Mesenchymal stem cell (in vitro differentiated cells and primary cell): ENCODE results near the gene IFT27.

Experiments used
- DNase-seq: peaks from one replicate; pipeline ENCODE4 v3.0.0-alpha.2; 2013
- H2AFZ ChIP-seq: one replicate; pipeline ENCODE4 v1.6.1; 2013; ENCODE audit warnings: low read depth, mild to moderate bottlenecking, control low read depth, inconsistent platforms, low read length, moderate library complexity
- H2AK5ac ChIP-seq: 2 replicates; pipeline ENCODE4 v1.6.1; 2013; ENCODE audit warnings: low read length, moderate library complexity, mild to moderate bottlenecking, inconsistent platforms; ENCODE audit not compliant: severe bottlenecking
- H2BK120ac ChIP-seq: one replicate; pipeline ENCODE4 v1.6.1; 2013; ENCODE audit warnings: low read depth, mild to moderate bottlenecking, inconsistent platforms, low read length, moderate library complexity
- H2BK12ac ChIP-seq, 2 experiments: one replicate each; pipeline ENCODE4 v1.6.1; 2013; ENCODE audit warnings: inconsistent platforms in 2 of 2, low read length in 2 of 2, mild to moderate bottlenecking in 2 of 2, moderate library complexity in 2 of 2, control low read depth in 1 of 2
- H2BK15ac ChIP-seq: one replicate; pipeline ENCODE4 v1.6.1; 2013; ENCODE audit warnings: mild to moderate bottlenecking, low read depth, inconsistent platforms; ENCODE audit not compliant: poor library complexity, severe bottlenecking
- H2BK5ac ChIP-seq: 2 replicates; pipeline ENCODE4 v1.6.1; 2013; ENCODE audit warnings: low read depth, mild to moderate bottlenecking, low read length, control low read depth, inconsistent platforms; ENCODE audit not compliant: poor library complexity, severe bottlenecking
- H3K14ac ChIP-seq, 2 experiments: one replicate each; pipeline ENCODE4 v1.6.1; 2013; ENCODE audit warnings: inconsistent platforms in 2 of 2, low read length in 2 of 2, control low read depth in 1 of 2, mild to moderate bottlenecking in 1 of 2, moderate library complexity in 1 of 2
- H3K18ac ChIP-seq, 2 experiments: one replicate each; pipeline ENCODE4 v1.6.1; 2013; ENCODE audit warnings: inconsistent platforms in 2 of 2, low read length in 2 of 2, control low read depth in 1 of 2, low read depth in 1 of 2, mild to moderate bottlenecking in 1 of 2
- H3K23ac ChIP-seq, 2 experiments: one replicate each; pipeline ENCODE4 v1.6.1; 2013; ENCODE audit warnings: inconsistent platforms in 2 of 2, low read length in 2 of 2, mild to moderate bottlenecking in 2 of 2, moderate library complexity in 2 of 2, control low read depth in 1 of 2
- H3K27ac ChIP-seq: 2 replicates; pipeline ENCODE4 v1.5.1; 2013; ENCODE audit warnings: mild to moderate bottlenecking, moderate library complexity, low read length, control low read depth, inconsistent platforms; ENCODE audit not compliant: poor library complexity, severe bottlenecking
- H3K27me3 ChIP-seq, 2 experiments: 2 replicates each; pipeline versions ENCODE4 v1.6.1 to v1.7.0; 2013; ENCODE audit warnings: low read length in 2 of 2, mild to moderate bottlenecking in 2 of 2, moderate library complexity in 2 of 2, control low read depth in 1 of 2, inconsistent platforms in 1 of 2; ENCODE audit not compliant: control insufficient read depth in 1 of 2, insufficient read depth in 1 of 2
- H3K36me3 ChIP-seq, 2 experiments: 2 replicates each; pipeline versions ENCODE4 v1.6.1 to v1.7.0; 2013; ENCODE audit warnings: low read length in 2 of 2, control low read depth in 1 of 2, inconsistent platforms in 1 of 2, low read depth in 1 of 2, mild to moderate bottlenecking in 1 of 2; ENCODE audit not compliant: insufficient read depth in 2 of 2, control insufficient read depth in 1 of 2
- H3K4ac ChIP-seq, 2 experiments: one replicate each; pipeline ENCODE4 v1.6.1; 2013; ENCODE audit warnings: inconsistent platforms in 2 of 2, low read length in 2 of 2, mild to moderate bottlenecking in 2 of 2, moderate library complexity in 2 of 2, control low read depth in 1 of 2, low read depth in 1 of 2
- H3K4me1 ChIP-seq: 2 replicates; pipeline ENCODE4 v1.6.1; 2013; ENCODE audit warnings: low read depth, low read length, control low read depth; ENCODE audit not compliant: control insufficient read depth, insufficient read depth
- H3K4me2 ChIP-seq: 2 replicates; pipeline ENCODE4 v1.6.1; 2013; ENCODE audit warnings: low read length, mild to moderate bottlenecking, inconsistent platforms; ENCODE audit not compliant: poor library complexity, severe bottlenecking
- H3K4me3 ChIP-seq, 2 experiments: 2 replicates each; pipeline versions ENCODE4 v1.5.1 to v1.7.0; 2013; ENCODE audit warnings: low read length in 2 of 2, mild to moderate bottlenecking in 2 of 2, control low read depth in 1 of 2, low read depth in 1 of 2; ENCODE audit not compliant: insufficient read depth in 1 of 2
- H3K79me1 ChIP-seq: replicated peaks from 2 replicates; pipeline ENCODE4 v1.6.1; 2013; ENCODE audit warnings: mild to moderate bottlenecking, control low read depth, low read length, inconsistent platforms; ENCODE audit not compliant: poor library complexity, severe bottlenecking
- H3K9ac ChIP-seq: 2 replicates; pipeline ENCODE4 v1.7.0; 2013; ENCODE audit warnings: mild to moderate bottlenecking, low read length, moderate library complexity
- H3K9me3 ChIP-seq: 2 replicates; pipeline ENCODE4 v1.7.0; 2013; ENCODE audit warnings: mild to moderate bottlenecking, low read length; ENCODE audit not compliant: control insufficient read depth
- H4K8ac ChIP-seq: one replicate; pipeline ENCODE4 v1.6.1; 2013; ENCODE audit warnings: inconsistent platforms, mild to moderate bottlenecking, low read length, moderate library complexity
- H4K91ac ChIP-seq: one replicate; pipeline ENCODE4 v1.6.1; 2013; ENCODE audit warnings: mild to moderate bottlenecking, low read length, inconsistent platforms
- WGBS: methylation state at CpG from one replicate; pipeline ENCODE4 v1.1.7; 2013; ENCODE audit warnings: mixed read lengths; 5-methylcytosine and 5-hydroxymethylcytosine counted together

The IFT27 gene

GRCh38 chr22:36760786-36761185 is 15.1 kb downstream of the IFT27 start:
- peaks cover 3% of the 10 kb centered on the region for H3K4me1 ChIP-seq
- H2BK120ac ChIP-seq = no peak overlapping the region
- no peak overlapping the region for H3K9ac ChIP-seq
- H3K4ac ChIP-seq = no peak overlapping the region
- no peak overlapping the region for H3K14ac ChIP-seq
- H3K27me3 ChIP-seq = peaks cover 6 to 10% of the 10 kb centered on the region in 2 experiments
- H3K23ac ChIP-seq = no peak overlapping the region
- no peak overlapping the region for H3K27ac ChIP-seq
- no peak overlapping the region for H4K8ac ChIP-seq
- no peak overlapping the region for H3K4me3 ChIP-seq
- no peak overlapping the region for H2BK12ac ChIP-seq
- no peak overlapping the region for H2BK15ac ChIP-seq
- no peaks in the 10 kb centered on the region for H3K9me3 ChIP-seq
- 91% methylated on average over 9 of the region's 11 CpGs for WGBS
- H4K91ac ChIP-seq = no peak overlapping the region
- H2AK5ac ChIP-seq = no peak overlapping the region
- no peak overlapping the region for H3K4me2 ChIP-seq
- peaks cover 30 to 36% of the 10 kb centered on the region in 2 experiments for H3K36me3 ChIP-seq
- no peak overlapping the region for H3K18ac ChIP-seq
- no peaks in the 10 kb centered on the region for H3K79me1 ChIP-seq
- H2BK5ac ChIP-seq = no peak overlapping the region
- DNase-seq = no peak
- no peak overlapping the region for H2AFZ ChIP-seq

DNA sequence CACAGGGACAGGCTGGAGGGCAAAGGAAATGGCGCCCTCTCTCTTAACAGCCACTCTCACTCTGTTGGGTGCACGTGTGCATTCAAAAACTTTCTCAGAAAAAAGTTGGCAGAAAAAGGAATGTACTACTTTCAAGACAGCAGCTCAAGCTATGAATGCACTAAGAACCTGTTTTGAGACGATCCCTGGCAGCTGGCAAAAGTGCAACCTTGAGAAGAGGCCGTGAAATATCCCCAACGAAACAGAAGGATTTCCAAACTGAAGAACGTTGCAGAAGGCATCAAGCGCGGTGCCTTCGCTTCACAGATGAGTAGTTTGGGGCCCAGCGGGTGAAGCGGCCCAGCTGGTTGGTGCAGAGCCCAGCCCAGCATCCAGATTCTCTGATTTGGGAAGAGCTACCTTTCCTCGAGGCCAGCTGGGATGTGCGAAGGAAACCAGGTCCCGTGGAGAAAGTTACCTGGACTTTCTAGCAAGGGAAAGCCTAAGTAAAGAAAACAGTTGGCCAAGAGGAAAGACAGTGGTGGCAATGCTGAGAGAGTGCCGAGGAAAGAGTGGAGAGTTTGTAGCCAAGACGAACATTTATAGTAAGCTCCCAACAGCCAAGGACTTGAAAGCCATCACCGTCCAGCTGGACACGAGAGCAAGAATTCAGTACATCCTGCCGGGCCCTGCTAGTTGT is 16.3 kb downstream of the IFT27 start:
- H2BK12ac ChIP-seq = no peak overlapping the region
- DNase-seq = no peak
- no peak overlapping the region for H3K18ac ChIP-seq

DNA sequence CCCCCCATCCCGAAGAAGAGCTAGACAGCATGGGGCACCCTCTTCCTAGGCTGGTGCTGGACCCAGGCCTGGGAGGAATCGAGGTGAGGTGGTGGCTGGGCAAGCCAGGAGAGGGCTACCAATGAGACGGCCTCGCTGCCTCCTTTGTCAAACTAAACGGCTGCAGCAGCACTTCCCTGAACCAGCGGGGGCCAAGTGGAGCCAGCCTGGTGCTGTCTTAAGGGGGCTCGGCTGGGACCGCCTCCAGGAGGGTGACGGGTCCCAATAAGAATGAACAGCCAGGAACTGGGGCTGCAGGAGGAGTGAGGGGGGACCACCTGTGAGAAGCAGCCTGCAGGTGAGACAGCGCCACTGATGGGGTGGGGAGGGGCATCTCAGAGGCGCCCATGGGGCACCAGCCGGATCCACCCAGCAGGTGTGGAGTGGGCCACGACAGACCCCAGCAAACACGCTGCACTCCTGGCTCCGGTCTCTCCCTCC is 17.1 kb downstream of the IFT27 start:
- no peak overlapping the region for H4K91ac ChIP-seq
- WGBS = 83% methylated on average over 15 of the region's 15 CpGs
- H3K27me3 ChIP-seq = peaks cover 19 to 29% of the 10 kb centered on the region in 2 experiments

More for the DNA sequence above, 16.3 kb downstream of the IFT27 start:
- Histone ChIP-seq H3K36me3 (peaks cover 23 to 29% of the 10 kb centered on the region in 2 experiments), H3K27me3 (peaks cover 12 to 21% of the 10 kb centered on the region in 2 experiments), H2AK5ac (no peak overlapping the region), H3K4ac (no peak overlapping the region), H3K4me3 (no peak overlapping the region), H3K4me1 (no peaks in the 10 kb centered on the region), H2BK5ac (no peak overlapping the region), H3K23ac (no peak overlapping the region), H3K14ac (no peak overlapping the region), H2BK15ac (no peak overlapping the region), H3K4me2 (no peak overlapping the region), H4K91ac (no peak overlapping the region), H3K79me1 (no peaks in the 10 kb centered on the region), H3K27ac (no peak overlapping the region), H3K9me3 (no peaks in the 10 kb centered on the region), H2BK120ac (no peak overlapping the region), H4K8ac (no peak overlapping the region), H3K9ac (no peak overlapping the region), H2AFZ (no peak overlapping the region)
- WGBS = 89% methylated on average over 19 of the region's 19 CpGs

GRCh38 chr22:36757668-36758211 is 18.2 kb downstream of the IFT27 start:
- no peak overlapping the region for H3K14ac ChIP-seq
- no peak overlapping the region for H3K23ac ChIP-seq
- H3K27me3 ChIP-seq = peaks cover 28 to 40% of the 10 kb centered on the region in 2 experiments
- H2BK15ac ChIP-seq = no peak overlapping the region
- no peak overlapping the region for H4K91ac ChIP-seq
- H3K4me2 ChIP-seq = no peak overlapping the region
- H4K8ac ChIP-seq = no peak overlapping the region
- no peak overlapping the region for H3K9ac ChIP-seq
- no peak overlapping the region for H3K4me3 ChIP-seq
- H3K18ac ChIP-seq = no peak overlapping the region
- H2BK120ac ChIP-seq = no peak overlapping the region
- no peak overlapping the region for H3K27ac ChIP-seq
- H3K4ac ChIP-seq = no peak overlapping the region
- WGBS = 66% methylated on average over 15 of the region's 19 CpGs
- H3K79me1 ChIP-seq = no peaks in the 10 kb centered on the region
- no peak overlapping the region for H2BK5ac ChIP-seq
- peak; percentile 69 for DNase-seq
- no peak overlapping the region for H2AK5ac ChIP-seq
- H3K4me1 ChIP-seq = no peaks in the 10 kb centered on the region
- no peak overlapping the region for H2BK12ac ChIP-seq
- H3K36me3 ChIP-seq = peaks cover 10 to 18% of the 10 kb centered on the region in 2 experiments
- no peak overlapping the region for H2AFZ ChIP-seq
- H3K9me3 ChIP-seq = no peaks in the 10 kb centered on the region

More for the DNA sequence above, 17.1 kb downstream of the IFT27 start:
- Histone ChIP-seq H3K14ac (no peak overlapping the region), H2BK5ac (no peak overlapping the region), H3K9ac (no peak overlapping the region), H4K8ac (no peak overlapping the region), H3K23ac (no peak overlapping the region), H3K4me3 (no peak overlapping the region), H3K36me3 (peaks cover 19 to 26% of the 10 kb centered on the region in 2 experiments), H3K4ac (no peak overlapping the region), H2BK15ac (no peak overlapping the region), H3K9me3 (no peaks in the 10 kb centered on the region), H3K27ac (no peak overlapping the region), H3K18ac (no peak overlapping the region), H3K79me1 (no peaks in the 10 kb centered on the region), H2BK120ac (no peak overlapping the region), H3K4me1 (no peaks in the 10 kb centered on the region), H2AFZ (no peak overlapping the region), H3K4me2 (no peak overlapping the region), H2AK5ac (no peak overlapping the region), H2BK12ac (no peak overlapping the region)
- no peak for DNase-seq
